ENCODE measurements around the gene MATCAP1.

GRCh38 chr16:67204076-67204475, 20.3 kb upstream of the MATCAP1 start:
- TF ChIP-seq, protein P1, sequence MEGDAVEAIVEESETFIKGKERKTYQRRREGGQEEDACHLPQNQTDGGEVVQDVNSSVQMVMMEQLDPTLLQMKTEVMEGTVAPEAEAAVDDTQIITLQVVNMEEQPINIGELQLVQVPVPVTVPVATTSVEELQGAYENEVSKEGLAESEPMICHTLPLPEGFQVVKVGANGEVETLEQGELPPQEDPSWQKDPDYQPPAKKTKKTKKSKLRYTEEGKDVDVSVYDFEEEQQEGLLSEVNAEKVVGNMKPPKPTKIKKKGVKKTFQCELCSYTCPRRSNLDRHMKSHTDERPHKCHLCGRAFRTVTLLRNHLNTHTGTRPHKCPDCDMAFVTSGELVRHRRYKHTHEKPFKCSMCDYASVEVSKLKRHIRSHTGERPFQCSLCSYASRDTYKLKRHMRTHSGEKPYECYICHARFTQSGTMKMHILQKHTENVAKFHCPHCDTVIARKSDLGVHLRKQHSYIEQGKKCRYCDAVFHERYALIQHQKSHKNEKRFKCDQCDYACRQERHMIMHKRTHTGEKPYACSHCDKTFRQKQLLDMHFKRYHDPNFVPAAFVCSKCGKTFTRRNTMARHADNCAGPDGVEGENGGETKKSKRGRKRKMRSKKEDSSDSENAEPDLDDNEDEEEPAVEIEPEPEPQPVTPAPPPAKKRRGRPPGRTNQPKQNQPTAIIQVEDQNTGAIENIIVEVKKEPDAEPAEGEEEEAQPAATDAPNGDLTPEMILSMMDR (IDR thresholded peaks at IDR 0.05; ENCODE audit: insufficient read depth, low read length): no peak
- TF ChIP-seq POLR2AphosphoS5 (IDR thresholded peaks at IDR 0.05; ENCODE audit: low read depth): no peak
- no peak for TF ChIP-seq GABPA (IDR thresholded peaks at IDR 0.05; ENCODE audit: low read depth)
- TF ChIP-seq, protein P2, sequence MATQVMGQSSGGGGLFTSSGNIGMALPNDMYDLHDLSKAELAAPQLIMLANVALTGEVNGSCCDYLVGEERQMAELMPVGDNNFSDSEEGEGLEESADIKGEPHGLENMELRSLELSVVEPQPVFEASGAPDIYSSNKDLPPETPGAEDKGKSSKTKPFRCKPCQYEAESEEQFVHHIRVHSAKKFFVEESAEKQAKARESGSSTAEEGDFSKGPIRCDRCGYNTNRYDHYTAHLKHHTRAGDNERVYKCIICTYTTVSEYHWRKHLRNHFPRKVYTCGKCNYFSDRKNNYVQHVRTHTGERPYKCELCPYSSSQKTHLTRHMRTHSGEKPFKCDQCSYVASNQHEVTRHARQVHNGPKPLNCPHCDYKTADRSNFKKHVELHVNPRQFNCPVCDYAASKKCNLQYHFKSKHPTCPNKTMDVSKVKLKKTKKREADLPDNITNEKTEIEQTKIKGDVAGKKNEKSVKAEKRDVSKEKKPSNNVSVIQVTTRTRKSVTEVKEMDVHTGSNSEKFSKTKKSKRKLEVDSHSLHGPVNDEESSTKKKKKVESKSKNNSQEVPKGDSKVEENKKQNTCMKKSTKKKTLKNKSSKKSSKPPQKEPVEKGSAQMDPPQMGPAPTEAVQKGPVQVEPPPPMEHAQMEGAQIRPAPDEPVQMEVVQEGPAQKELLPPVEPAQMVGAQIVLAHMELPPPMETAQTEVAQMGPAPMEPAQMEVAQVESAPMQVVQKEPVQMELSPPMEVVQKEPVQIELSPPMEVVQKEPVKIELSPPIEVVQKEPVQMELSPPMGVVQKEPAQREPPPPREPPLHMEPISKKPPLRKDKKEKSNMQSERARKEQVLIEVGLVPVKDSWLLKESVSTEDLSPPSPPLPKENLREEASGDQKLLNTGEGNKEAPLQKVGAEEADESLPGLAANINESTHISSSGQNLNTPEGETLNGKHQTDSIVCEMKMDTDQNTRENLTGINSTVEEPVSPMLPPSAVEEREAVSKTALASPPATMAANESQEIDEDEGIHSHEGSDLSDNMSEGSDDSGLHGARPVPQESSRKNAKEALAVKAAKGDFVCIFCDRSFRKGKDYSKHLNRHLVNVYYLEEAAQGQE (IDR thresholded peaks at IDR 0.05; ENCODE audit: insufficient replicate concordance, low read depth): no peak
- no peak for TF ChIP-seq SPI1 (IDR thresholded peaks at IDR 0.05; ENCODE audit: borderline replicate concordance, low read depth)

All from HL-60 (cell line).